ENCODE measurements around the gene TAMALIN. TPM values are rescaled to one million over a fixed set of nuclear protein-coding genes. Genes with fewer than 3 reads are reported as not detected.

The TAMALIN gene
- total and polyA plus RNA-seq, 2 experiments from 2014 or later, result 0.34 to 3.0 TPM

DNA sequence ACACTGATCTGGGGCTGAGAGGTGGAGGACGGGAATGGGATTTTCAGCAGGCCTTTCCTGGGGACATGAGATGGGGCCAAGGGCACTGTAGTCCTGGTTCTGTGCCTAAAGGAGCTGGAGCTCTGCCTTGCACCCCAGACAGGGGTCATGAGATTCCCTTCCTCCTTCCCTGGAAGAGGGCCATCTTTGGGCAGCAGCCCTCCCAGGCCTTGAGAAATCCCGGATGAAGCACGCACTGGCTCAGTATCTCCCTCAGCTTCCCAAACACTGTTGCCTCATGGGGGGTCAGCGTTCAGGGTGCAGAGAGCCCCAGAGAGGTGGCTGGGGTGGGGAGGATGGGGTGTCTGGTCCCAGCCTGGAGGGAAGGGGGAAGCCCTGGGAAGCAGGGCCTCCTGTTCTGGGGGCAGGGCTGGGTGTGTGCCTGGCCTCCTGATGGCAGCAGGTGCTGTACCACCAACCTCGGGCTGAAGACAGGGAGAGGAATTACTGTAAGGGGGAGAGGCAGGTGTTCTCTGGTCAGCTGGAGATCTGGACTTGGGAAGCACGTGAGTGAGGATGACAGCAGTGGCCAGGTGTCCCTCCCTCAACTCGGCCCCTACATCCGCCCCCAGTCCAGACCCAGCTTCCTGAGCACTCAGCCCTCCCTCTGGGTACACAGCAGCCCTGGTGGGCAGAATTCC is 36.1 kb downstream of the TAMALIN start:
- no peak for DNase-seq (ENCODE audit: low spot score)
- no peak for TF ChIP-seq ZNF114 (CRISPR knock-in tag; IDR thresholded peaks at IDR 0.05)
- TF ChIP-seq, protein P1, sequence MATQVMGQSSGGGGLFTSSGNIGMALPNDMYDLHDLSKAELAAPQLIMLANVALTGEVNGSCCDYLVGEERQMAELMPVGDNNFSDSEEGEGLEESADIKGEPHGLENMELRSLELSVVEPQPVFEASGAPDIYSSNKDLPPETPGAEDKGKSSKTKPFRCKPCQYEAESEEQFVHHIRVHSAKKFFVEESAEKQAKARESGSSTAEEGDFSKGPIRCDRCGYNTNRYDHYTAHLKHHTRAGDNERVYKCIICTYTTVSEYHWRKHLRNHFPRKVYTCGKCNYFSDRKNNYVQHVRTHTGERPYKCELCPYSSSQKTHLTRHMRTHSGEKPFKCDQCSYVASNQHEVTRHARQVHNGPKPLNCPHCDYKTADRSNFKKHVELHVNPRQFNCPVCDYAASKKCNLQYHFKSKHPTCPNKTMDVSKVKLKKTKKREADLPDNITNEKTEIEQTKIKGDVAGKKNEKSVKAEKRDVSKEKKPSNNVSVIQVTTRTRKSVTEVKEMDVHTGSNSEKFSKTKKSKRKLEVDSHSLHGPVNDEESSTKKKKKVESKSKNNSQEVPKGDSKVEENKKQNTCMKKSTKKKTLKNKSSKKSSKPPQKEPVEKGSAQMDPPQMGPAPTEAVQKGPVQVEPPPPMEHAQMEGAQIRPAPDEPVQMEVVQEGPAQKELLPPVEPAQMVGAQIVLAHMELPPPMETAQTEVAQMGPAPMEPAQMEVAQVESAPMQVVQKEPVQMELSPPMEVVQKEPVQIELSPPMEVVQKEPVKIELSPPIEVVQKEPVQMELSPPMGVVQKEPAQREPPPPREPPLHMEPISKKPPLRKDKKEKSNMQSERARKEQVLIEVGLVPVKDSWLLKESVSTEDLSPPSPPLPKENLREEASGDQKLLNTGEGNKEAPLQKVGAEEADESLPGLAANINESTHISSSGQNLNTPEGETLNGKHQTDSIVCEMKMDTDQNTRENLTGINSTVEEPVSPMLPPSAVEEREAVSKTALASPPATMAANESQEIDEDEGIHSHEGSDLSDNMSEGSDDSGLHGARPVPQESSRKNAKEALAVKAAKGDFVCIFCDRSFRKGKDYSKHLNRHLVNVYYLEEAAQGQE (IDR thresholded peaks at IDR 0.05; ENCODE audit: unreplicated experiment), result no peak
- TF ChIP-seq STAT1 (IDR thresholded peaks at IDR 0.05; ENCODE audit: unreplicated experiment), result no peak
- TF ChIP-seq, protein P2, sequence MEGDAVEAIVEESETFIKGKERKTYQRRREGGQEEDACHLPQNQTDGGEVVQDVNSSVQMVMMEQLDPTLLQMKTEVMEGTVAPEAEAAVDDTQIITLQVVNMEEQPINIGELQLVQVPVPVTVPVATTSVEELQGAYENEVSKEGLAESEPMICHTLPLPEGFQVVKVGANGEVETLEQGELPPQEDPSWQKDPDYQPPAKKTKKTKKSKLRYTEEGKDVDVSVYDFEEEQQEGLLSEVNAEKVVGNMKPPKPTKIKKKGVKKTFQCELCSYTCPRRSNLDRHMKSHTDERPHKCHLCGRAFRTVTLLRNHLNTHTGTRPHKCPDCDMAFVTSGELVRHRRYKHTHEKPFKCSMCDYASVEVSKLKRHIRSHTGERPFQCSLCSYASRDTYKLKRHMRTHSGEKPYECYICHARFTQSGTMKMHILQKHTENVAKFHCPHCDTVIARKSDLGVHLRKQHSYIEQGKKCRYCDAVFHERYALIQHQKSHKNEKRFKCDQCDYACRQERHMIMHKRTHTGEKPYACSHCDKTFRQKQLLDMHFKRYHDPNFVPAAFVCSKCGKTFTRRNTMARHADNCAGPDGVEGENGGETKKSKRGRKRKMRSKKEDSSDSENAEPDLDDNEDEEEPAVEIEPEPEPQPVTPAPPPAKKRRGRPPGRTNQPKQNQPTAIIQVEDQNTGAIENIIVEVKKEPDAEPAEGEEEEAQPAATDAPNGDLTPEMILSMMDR (conservative IDR thresholded peaks at IDR 0.05; ENCODE audit: low read depth in 2 of 2), result no peak
- TF ChIP-seq EZH2 (IDR thresholded peaks at IDR 0.05; ENCODE audit: low read depth, unreplicated experiment), result no peak
- TF ChIP-seq, protein P3, sequence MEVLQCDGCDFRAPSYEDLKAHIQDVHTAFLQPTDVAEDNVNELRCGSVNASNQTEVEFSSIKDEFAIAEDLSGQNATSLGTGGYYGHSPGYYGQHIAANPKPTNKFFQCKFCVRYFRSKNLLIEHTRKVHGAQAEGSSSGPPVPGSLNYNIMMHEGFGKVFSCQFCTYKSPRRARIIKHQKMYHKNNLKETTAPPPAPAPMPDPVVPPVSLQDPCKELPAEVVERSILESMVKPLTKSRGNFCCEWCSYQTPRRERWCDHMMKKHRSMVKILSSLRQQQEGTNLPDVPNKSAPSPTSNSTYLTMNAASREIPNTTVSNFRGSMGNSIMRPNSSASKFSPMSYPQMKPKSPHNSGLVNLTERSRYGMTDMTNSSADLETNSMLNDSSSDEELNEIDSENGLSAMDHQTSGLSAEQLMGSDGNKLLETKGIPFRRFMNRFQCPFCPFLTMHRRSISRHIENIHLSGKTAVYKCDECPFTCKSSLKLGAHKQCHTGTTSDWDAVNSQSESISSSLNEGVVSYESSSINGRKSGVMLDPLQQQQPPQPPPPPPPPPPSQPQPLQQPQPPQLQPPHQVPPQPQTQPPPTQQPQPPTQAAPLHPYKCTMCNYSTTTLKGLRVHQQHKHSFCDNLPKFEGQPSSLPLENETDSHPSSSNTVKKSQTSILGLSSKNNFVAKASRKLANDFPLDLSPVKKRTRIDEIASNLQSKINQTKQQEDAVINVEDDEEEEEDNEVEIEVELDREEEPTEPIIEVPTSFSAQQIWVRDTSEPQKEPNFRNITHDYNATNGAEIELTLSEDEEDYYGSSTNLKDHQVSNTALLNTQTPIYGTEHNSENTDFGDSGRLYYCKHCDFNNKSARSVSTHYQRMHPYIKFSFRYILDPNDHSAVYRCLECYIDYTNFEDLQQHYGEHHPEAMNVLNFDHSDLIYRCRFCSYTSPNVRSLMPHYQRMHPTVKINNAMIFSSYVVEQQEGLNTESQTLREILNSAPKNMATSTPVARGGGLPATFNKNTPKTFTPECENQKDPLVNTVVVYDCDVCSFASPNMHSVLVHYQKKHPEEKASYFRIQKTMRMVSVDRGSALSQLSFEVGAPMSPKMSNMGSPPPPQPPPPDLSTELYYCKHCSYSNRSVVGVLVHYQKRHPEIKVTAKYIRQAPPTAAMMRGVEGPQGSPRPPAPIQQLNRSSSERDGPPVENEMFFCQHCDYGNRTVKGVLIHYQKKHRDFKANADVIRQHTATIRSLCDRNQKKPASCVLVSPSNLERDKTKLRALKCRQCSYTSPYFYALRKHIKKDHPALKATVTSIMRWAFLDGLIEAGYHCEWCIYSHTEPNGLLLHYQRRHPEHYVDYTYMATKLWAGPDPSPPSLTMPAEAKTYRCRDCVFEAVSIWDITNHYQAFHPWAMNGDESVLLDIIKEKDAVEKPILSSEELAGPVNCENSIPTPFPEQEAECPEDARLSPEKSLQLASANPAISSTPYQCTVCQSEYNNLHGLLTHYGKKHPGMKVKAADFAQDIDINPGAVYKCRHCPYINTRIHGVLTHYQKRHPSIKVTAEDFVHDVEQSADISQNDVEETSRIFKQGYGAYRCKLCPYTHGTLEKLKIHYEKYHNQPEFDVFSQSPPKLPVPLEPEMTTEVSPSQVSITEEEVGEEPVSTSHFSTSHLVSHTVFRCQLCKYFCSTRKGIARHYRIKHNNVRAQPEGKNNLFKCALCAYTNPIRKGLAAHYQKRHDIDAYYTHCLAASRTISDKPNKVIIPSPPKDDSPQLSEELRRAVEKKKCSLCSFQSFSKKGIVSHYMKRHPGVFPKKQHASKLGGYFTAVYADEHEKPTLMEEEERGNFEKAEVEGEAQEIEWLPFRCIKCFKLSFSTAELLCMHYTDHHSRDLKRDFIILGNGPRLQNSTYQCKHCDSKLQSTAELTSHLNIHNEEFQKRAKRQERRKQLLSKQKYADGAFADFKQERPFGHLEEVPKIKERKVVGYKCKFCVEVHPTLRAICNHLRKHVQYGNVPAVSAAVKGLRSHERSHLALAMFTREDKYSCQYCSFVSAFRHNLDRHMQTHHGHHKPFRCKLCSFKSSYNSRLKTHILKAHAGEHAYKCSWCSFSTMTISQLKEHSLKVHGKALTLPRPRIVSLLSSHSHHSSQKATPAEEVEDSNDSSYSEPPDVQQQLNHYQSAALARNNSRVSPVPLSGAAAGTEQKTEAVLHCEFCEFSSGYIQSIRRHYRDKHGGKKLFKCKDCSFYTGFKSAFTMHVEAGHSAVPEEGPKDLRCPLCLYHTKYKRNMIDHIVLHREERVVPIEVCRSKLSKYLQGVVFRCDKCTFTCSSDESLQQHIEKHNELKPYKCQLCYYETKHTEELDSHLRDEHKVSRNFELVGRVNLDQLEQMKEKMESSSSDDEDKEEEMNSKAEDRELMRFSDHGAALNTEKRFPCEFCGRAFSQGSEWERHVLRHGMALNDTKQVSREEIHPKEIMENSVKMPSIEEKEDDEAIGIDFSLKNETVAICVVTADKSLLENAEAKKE (CRISPR knock-in tag; IDR thresholded peaks at IDR 0.05), result no peak
- Histone ChIP-seq H3K4me2 (no peak overlapping the region), H3K4me3 (no peak overlapping the region), H4K20me1 (replicated peaks; ENCODE audit: insufficient read depth) (peaks cover 12% of the 10 kb centered on the region), H3F3A (replicated peaks; ENCODE audit: low read depth) (peaks cover 7% of the 10 kb centered on the region; the same call in 1 of the 2 replicates), H3K9me2 (ENCODE audit: insufficient read depth) (no peaks in the 10 kb centered on the region), H3K79me2 (replicated peaks; ENCODE audit: insufficient read depth) (peaks cover 15% of the 10 kb centered on the region), H3K27ac (ENCODE audit: low read depth) (no peak overlapping the region), H3K27me3 (ENCODE audit: insufficient read depth) (peaks cover 13% of the 10 kb centered on the region), H3K4me1 (ENCODE audit: insufficient read depth) (peaks cover 7% of the 10 kb centered on the region; the same call in 1 of the 2 replicates), H2AFZ (no peak overlapping the region), H3K36me3 (ENCODE audit: insufficient read depth) (no peaks in the 10 kb centered on the region)
- Mint-ChIP-seq H3K27me3 (ENCODE audit: insufficient read depth, low read depth, poor library complexity) (peaks cover 10% of the 10 kb centered on the region), H3K9me3 (no peaks in the 10 kb centered on the region), H3K27ac (no peak overlapping the region), H3K4me1 (peaks cover 15% of the 10 kb centered on the region), H3K36me3 (ENCODE audit: low read depth) (peaks cover 11% of the 10 kb centered on the region; the same call in 2 of the 3 replicates), H3K4me3 (no peak overlapping the region)
- ATAC-seq, result no peak
